Chondrocyte (in vitro differentiated cells): ENCODE results near the gene RPS14. TPM values are rescaled to one million over a fixed set of nuclear protein-coding genes. Genes with fewer than 3 reads are reported as not detected.
A peak's percentile ranks its signal among the peaks of the same experiment; 100 is the strongest.

Experiments used
- DNase-seq: peaks from one replicate; pipeline ENCODE4 v3.0.0; 2021; ENCODE audit warnings: mixed read lengths, low spot score
- H3K27ac Mint-ChIP-seq: one replicate; pipeline ENCODE4 v1.8.0; 2021; ENCODE audit warnings: mild to moderate bottlenecking, moderate library complexity, mixed read lengths; ENCODE audit not compliant: unreplicated experiment
- H3K27me3 Mint-ChIP-seq: 2 replicates; pipeline ENCODE4 v1.8.0; 2021; ENCODE audit warnings: low read depth, mixed read lengths
- H3K36me3 Mint-ChIP-seq: 2 replicates; pipeline ENCODE4 v1.8.0; 2021; ENCODE audit warnings: low read depth, mixed read lengths
- H3K4me1 Mint-ChIP-seq: 2 replicates; pipeline ENCODE4 v1.8.0; 2021; ENCODE audit warnings: low read depth, mild to moderate bottlenecking, mixed read lengths
- H3K4me3 Mint-ChIP-seq: one replicate; pipeline ENCODE4 v1.8.0; 2021; ENCODE audit warnings: mild to moderate bottlenecking, moderate library complexity, mixed read lengths; ENCODE audit not compliant: unreplicated experiment
- H3K9me3 Mint-ChIP-seq: 2 replicates; pipeline ENCODE4 v1.8.0; 2021; ENCODE audit warnings: low read depth, mixed read lengths
- long read RNA-seq: library from polyadenylated mRNA; stranded (forward); transcript quantifications from one replicate; pipeline ENCODE4 v2.0.0, GENCODE V29; 2021
- total RNA-seq: library from RNA; stranded (reverse); gene quantifications from 3 replicates; pipeline ENCODE4 v1.2.1, GENCODE V29; 2021
- TF ChIP-seq, protein P1 (sequence below): fragments of 200-600 bp; sonication (generic); IDR thresholded peaks from 2 replicates; pipeline ENCODE4 v1.5.0; 2021; ENCODE audit warnings: antibody characterized with exemption, mild to moderate bottlenecking, moderate library complexity

Gene RPS14
- total RNA-seq, result 1,092 to 1,234 TPM (median 1,121 TPM) in 3 replicates
- long read RNA-seq, transcript RPS14-203 (5 exons, 569 nt), result major isoform, 787 of 870 reads
- long read RNA-seq, transcript RPS14-201 (5 exons, 712 nt), result minor isoform, 13 of 870 reads
- long read RNA-seq, transcript RPS14-205 (3 exons, 3,119 nt), result minor isoform, 5 of 870 reads
- long read RNA-seq, transcript RPS14-202 (5 exons, 2,314 nt), result minor isoform, 14 of 870 reads
- long read RNA-seq, partial matches to known transcripts, result 41 of 870 reads
- long read RNA-seq, other reads (novel, unspliced or antisense), result 10 of 870 reads

DNA sequence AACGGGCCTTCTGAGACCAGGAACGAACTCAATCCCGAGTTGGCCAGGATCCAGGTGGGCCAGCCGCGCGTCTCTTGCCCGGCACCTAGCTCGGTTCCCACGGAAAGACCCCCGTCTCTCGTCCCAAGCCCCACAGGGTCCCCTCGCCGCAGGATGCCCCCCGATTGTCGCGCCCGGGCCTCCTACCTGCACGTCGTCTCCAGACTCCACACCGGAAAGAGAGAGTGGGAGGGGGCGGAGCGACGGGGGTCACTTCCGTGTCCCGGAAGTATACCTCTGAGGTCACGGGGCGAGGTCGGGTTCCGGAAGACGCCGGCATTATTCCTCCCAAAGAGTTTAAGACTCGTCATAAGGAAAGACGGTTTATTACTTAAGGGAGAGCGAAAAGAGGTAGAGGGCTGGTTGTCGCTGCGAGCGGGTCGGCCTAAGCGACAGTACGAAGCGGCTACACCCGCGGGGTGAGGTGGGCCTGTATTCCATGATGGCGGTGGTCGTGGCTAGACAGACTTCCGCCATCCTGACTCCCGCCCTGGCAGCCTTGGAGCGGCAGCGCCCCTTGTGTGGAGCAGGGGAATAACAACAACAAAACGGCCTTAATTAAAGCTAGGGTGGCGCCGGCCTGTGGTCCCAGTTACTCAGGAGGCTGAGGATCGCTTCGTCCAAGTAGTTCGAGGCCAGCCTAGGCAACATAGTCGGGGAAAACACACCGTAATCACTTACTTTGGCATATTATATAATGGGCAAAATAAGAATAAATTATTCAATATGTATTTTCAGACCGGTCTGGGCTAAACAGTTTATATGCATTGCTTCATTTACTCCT, at the start of gene RPS14:
Gene RPS14 (minus strand): TSS at position 223 of the 823 bp plus-strand sequence. CDS start 2,006 bp downstream, outside the sequence.
- H3K36me3 Mint-ChIP-seq, result peaks cover 31% of the 10 kb centered on the region
- peak; percentile 97 for DNase-seq
- H3K27me3 Mint-ChIP-seq, result no peaks in the 10 kb centered on the region
- peak within 1 kb of the TSS; percentile 96 for H3K4me3 Mint-ChIP-seq
- H3K9me3 Mint-ChIP-seq, result peaks cover 3% of the 10 kb centered on the region
- TF ChIP-seq, protein P1, sequence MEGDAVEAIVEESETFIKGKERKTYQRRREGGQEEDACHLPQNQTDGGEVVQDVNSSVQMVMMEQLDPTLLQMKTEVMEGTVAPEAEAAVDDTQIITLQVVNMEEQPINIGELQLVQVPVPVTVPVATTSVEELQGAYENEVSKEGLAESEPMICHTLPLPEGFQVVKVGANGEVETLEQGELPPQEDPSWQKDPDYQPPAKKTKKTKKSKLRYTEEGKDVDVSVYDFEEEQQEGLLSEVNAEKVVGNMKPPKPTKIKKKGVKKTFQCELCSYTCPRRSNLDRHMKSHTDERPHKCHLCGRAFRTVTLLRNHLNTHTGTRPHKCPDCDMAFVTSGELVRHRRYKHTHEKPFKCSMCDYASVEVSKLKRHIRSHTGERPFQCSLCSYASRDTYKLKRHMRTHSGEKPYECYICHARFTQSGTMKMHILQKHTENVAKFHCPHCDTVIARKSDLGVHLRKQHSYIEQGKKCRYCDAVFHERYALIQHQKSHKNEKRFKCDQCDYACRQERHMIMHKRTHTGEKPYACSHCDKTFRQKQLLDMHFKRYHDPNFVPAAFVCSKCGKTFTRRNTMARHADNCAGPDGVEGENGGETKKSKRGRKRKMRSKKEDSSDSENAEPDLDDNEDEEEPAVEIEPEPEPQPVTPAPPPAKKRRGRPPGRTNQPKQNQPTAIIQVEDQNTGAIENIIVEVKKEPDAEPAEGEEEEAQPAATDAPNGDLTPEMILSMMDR, result peak; percentile 92
- peak within 1 kb of the TSS; percentile 100 for H3K27ac Mint-ChIP-seq
- peaks cover 26% of the 10 kb centered on the region for H3K4me1 Mint-ChIP-seq

DNA sequence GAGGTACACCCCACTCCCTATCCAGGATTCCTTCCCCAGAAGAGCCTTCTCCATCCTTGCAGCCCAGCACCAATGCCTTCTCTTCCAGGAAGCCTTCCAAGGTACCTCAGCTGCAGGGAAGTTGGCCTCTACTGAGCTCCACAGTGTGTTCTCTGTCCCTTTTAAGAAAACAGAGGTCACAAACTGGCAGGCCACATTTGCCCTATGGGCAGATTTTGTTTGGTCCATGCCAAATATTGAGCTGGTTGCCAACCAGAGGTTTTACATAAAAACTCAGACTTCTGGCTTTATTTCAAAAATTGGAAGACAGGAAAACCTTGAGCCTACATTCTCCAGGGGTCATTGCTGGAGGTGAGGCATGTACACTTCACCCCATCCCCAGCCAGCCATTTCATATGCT, 49.4 kb upstream of the RPS14 start:
- Mint-ChIP-seq H3K27me3 (no peaks in the 10 kb centered on the region), H3K36me3 (peaks cover 8% of the 10 kb centered on the region), H3K4me3 (peak overlapping the region; percentile 64), H3K9me3 (no peaks in the 10 kb centered on the region), H3K27ac (peak overlapping the region; percentile 98), H3K4me1 (peaks cover 85% of the 10 kb centered on the region)
- TF ChIP-seq, protein P1, result no peak
- DNase-seq, result no peak

DNA sequence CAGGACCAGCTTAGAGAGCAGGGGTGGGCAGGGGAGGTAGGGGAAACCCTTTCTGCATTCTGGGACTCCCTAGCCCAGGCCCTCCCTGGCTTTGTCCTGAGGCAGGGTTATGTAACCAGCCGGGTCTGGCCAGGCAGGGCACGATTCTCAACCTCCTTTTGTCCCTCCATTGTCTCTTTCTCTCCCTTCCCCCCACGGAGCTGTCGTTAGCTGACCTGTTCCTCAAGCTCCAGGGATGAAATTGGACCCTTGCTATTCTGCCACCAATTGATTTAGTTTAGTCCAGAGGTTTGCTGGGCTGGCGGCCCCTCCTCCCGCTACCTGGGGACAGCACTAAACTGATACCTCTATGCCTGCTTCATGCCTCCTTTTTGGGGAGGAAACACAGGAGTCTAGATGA, 49.0 kb upstream of the RPS14 start:
- Mint-ChIP-seq H3K27me3 (no peaks in the 10 kb centered on the region), H3K4me3 (peak overlapping the region; percentile 64), H3K4me1 (peaks cover 82% of the 10 kb centered on the region), H3K9me3 (no peaks in the 10 kb centered on the region), H3K36me3 (peaks cover 8% of the 10 kb centered on the region), H3K27ac (peak overlapping the region; percentile 98)
- TF ChIP-seq, protein P1, result no peak
- DNase-seq, result no peak

DNA sequence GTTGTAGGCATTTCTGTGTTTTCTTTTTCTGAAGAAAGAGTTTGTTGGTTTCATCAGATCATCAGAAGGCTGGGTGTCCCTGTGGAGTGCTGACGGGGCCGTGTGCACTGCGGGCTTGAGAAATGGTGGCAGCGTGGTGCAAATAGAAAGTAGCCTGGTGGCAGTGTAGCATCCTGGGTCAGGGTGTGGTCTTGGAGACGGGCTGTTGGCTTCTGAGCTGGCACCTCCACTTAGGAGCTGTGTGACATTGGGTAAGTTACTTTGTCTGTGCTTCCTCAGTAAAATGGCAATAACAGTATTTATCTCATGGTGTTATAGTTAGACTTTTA, 48.4 kb upstream of the RPS14 start:
- Mint-ChIP-seq H3K9me3 (no peaks in the 10 kb centered on the region), H3K27me3 (no peaks in the 10 kb centered on the region), H3K4me1 (peaks cover 81% of the 10 kb centered on the region), H3K4me3 (peak overlapping the region; percentile 64), H3K36me3 (peaks cover 8% of the 10 kb centered on the region), H3K27ac (peak overlapping the region; percentile 98)
- TF ChIP-seq, protein P1, result no peak
- no peak for DNase-seq

DNA sequence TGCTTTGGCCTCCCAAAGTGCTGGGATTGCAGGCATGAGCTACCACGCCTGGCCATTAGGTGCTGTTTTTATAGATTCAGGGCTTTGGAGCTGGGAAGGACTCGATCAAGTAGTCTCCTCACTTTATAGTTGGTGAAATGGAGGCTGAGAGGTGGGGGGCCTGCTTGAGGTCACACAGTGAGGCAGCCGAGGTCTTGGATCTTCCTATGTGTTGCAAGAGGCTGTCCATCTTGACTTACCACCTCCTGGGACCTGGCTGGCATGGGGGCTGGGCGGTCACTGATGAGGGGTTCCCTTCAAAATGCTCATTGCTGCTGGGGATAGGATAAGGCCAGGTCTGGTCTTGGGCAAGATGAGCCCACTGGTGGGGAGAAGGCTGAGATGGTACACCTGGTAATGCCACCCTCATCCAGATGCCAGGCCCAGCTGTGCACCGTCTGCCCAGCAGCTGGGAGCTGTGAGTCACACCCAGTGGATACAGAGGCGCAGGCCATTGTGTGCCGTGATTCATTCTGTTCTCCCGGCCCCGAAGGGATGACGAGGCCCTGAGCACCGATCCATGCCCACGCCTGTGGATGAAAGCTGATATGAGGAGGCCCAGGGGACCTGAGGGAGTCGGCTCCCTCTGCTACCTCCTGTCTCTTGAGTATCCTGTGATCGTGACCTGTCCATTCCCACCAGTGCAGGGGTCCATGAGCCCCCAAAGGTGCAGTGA, 47.9 kb upstream of the RPS14 start:
- Mint-ChIP-seq H3K27me3 (no peaks in the 10 kb centered on the region), H3K4me3 (peak overlapping the region; percentile 64), H3K4me1 (peaks cover 81% of the 10 kb centered on the region)

More for the DNA sequence above, 47.9 kb upstream of the RPS14 start:
- no peak for DNase-seq
- TF ChIP-seq, protein P1, result peak; percentile 18
- no peaks in the 10 kb centered on the region for H3K9me3 Mint-ChIP-seq
- H3K36me3 Mint-ChIP-seq, result peaks cover 8% of the 10 kb centered on the region
- peak overlapping the region; percentile 98 for H3K27ac Mint-ChIP-seq
